GM23248 (cell line): ENCODE data around the gene NT5DC1. TPM values are rescaled to one million over a fixed set of nuclear protein-coding genes. Genes with fewer than 3 reads are reported as not detected.
A peak's percentile ranks its signal among the peaks of the same experiment; 100 is the strongest.

Experiments used
- DNase-seq: peaks from one replicate; pipeline ENCODE4 v3.0.0-alpha.2; 2015
- H2AFZ ChIP-seq: fragments of 200-600 bp; sonication (generic); 2 replicates; pipeline ENCODE4 v1.6.1; 2016; ENCODE audit warnings: antibody characterized with exemption
- H3F3A ChIP-seq: fragments of 200-600 bp; sonication (generic); 2 replicates; pipeline ENCODE4 v1.6.1; 2016; ENCODE audit warnings: mild to moderate bottlenecking, antibody characterized with exemption, mixed run types; ENCODE audit not compliant: insufficient read depth
- H3K27ac ChIP-seq: fragments of 200-600 bp; sonication (generic); 2 replicates; pipeline ENCODE4 v1.5.1; 2016; ENCODE audit warnings: mild to moderate bottlenecking
- H3K27me3 ChIP-seq: fragments of 200-600 bp; sonication (generic); replicated peaks from 2 replicates; pipeline ENCODE4 v1.6.1; 2016; ENCODE audit warnings: mild to moderate bottlenecking; ENCODE audit not compliant: insufficient read depth
- H3K36me3 ChIP-seq: fragments of 200-600 bp; sonication (generic); 2 replicates; pipeline ENCODE4 v1.6.1; 2016; ENCODE audit warnings: low read depth, mild to moderate bottlenecking
- H3K4me1 ChIP-seq: fragments of 200-600 bp; sonication (generic); 2 replicates; pipeline ENCODE4 v1.6.1; 2016; ENCODE audit warnings: mild to moderate bottlenecking; ENCODE audit not compliant: insufficient read depth
- H3K4me2 ChIP-seq: fragments of 200-600 bp; sonication (generic); one replicate; pipeline ENCODE4 v1.6.1; 2016; ENCODE audit warnings: mild to moderate bottlenecking; ENCODE audit not compliant: unreplicated experiment
- H3K4me3 ChIP-seq: fragments of 200-600 bp; sonication (generic); 2 replicates; pipeline ENCODE4 v1.5.1; 2016; ENCODE audit warnings: mild to moderate bottlenecking
- H3K79me2 ChIP-seq: fragments of 200-600 bp; sonication (generic); 2 replicates; pipeline ENCODE4 v1.6.1; 2016; ENCODE audit warnings: mild to moderate bottlenecking; ENCODE audit not compliant: insufficient read depth
- H3K9ac ChIP-seq: fragments of 200-600 bp; sonication (generic); 2 replicates; pipeline ENCODE4 v1.6.1; 2016; ENCODE audit warnings: mild to moderate bottlenecking
- H3K9me2 ChIP-seq: fragments of 200-600 bp; sonication (generic); 2 replicates; pipeline ENCODE4 v1.6.1; 2016; ENCODE audit warnings: mixed run types, mild to moderate bottlenecking, moderate library complexity; ENCODE audit not compliant: insufficient read depth
- H3K9me3 ChIP-seq: fragments of 200-600 bp; sonication (generic); one replicate; pipeline ENCODE4 v1.6.1; 2017; ENCODE audit warnings: low read depth
- H4K20me1 ChIP-seq: fragments of 200-600 bp; sonication (generic); 2 replicates; pipeline ENCODE4 v1.6.0; 2016; ENCODE audit not compliant: insufficient read depth
- EZH2 ChIP-seq: fragments of 200-600 bp; sonication (generic); IDR thresholded peaks from 2 replicates; pipeline ENCODE4 v1.6.1; 2018; ENCODE audit warnings: antibody characterized with exemption, mild to moderate bottlenecking; ENCODE audit not compliant: insufficient read depth, poor library complexity, severe bottlenecking
- EZH2phosphoT487 ChIP-seq: fragments of 200-600 bp; sonication (generic); IDR thresholded peaks from 2 replicates; pipeline ENCODE4 v1.6.1; 2018; ENCODE audit warnings: antibody characterized with exemption, moderate library complexity, mild to moderate bottlenecking, low read depth; ENCODE audit not compliant: insufficient read depth
- WGBS, 2 experiments: methylation state at CpG; one replicate each; pipeline ENCODE4 v1.1.6; 2015 to 2017; ENCODE audit warnings: low lambda C conversion rate in 2 of 2, low coverage in 1 of 2; ENCODE audit errors: missing lambda C conversion rate in 2 of 2; 5-methylcytosine and 5-hydroxymethylcytosine counted together
- in situ Hi-C: fragments of 300-500 bp; cut with MboI; formaldehyde crosslinking; loops from 2 replicates; pipeline ENCODE4 v1.15.0; 2020
- polyA plus RNA-seq: library from polyadenylated mRNA; unstranded; fragments of >200 nt; fragmentation: Nextera tagmentation; extraction: Ambion mirVana; gene quantifications from 2 replicates; pipeline ENCODE4 v1.2.1, GENCODE V29; 2016
- total RNA-seq: library from RNA; depleted of rRNA; stranded (reverse); fragments of >200 nt; shearing (Covaris generic); gene quantifications from 2 replicates; pipeline ENCODE4 v1.2.3, GENCODE V29; 2014

NT5DC1 gene
- total and polyA plus RNA-seq, 2 experiments from 2014 or later = 3.4 to 15.4 TPM

GRCh38 chr6:116221911-116222310 lies 121.3 kb downstream of the NT5DC1 start:
- H3K27me3 ChIP-seq = no peaks in the 10 kb centered on the region
- peak; percentile 32 for DNase-seq
- H3K4me3 ChIP-seq = no peak overlapping the region
- H3K9me2 ChIP-seq = no peaks in the 10 kb centered on the region
- H4K20me1 ChIP-seq = no peaks in the 10 kb centered on the region
- H3K4me1 ChIP-seq = peaks cover 32% of the 10 kb centered on the region
- H3K4me2 ChIP-seq = no peak overlapping the region
- H3K9me3 ChIP-seq = no peaks in the 10 kb centered on the region
- H3K79me2 ChIP-seq = no peaks in the 10 kb centered on the region
- peaks cover 15% of the 10 kb centered on the region; the same call in 1 of the 2 replicates for H3F3A ChIP-seq
- H3K36me3 ChIP-seq = no peaks in the 10 kb centered on the region
- in situ Hi-C loops = no loop called here
- TF ChIP-seq EZH2phosphoT487 (no peak), EZH2 (no peak)
- no peak overlapping the region for H3K9ac ChIP-seq
- no peak overlapping the region for H3K27ac ChIP-seq
- no peak overlapping the region for H2AFZ ChIP-seq
- 80 to 88% methylated on average over 2 of the region's 2 CpGs for whole genome bisulfite sequencing, 2 experiments

DNA sequence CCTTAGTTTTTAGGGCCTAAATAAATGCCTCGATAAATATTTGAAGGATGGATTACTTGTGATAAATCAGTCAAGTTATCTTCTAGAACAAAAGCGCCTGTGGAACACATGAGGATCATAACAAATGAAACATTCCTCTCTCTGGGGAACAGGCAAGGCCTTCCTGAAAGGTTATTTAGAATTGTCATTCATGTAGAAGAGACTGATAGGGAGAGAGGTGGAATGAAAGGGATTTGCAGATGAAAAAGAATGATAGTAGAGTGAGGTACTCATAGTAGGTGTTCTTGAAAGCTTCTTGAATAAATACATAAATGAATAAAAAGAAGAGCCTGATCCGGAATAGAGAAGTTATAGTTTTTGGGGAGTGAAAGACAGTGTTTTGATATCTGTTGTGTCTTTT lies 122.7 kb downstream of the NT5DC1 start:
- in situ Hi-C loops = no loop called here
- WGBS, 2 experiments = 77 to 84% methylated on average over 3 of the region's 3 CpGs

DNA sequence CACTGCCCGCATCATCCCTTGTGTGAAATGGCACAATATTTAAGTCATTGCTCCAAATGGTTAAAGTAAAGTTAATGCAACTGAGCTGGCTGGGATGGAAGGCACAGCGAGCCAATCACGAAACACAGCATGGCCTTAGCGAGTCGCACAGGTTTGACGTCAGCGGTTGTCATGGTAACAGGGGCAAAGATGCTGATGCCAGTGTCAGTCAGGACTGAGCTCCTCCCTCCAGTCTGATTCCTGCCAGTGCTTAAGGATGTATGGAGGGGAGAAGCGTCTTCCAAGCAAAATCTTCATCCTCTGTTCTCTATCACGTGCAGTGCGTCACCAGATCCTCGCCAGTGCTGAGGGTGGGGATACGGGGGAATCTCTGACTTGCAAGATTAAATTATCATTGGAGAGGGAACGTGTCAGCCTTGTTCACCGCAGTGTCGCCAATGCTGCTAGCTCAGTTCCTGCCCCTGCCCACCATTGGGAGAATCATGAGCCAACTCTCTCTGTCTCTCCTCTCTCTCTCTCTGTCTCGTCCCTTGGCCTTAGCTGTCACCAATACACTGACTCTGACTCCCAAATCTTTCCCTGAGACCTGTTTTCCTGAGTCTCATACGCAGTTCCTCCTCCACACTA lies 128.7 kb downstream of the NT5DC1 start:
- Histone ChIP-seq H3K9ac (peak overlapping the region; percentile 72), H3K27me3 (no peaks in the 10 kb centered on the region), H3K4me1 (0 out of 2 replicates have a peak, but pooled peaks cover 5% of the 10 kb centered on the region), H3K27ac (peak overlapping the region; percentile 53), H3K9me2 (no peaks in the 10 kb centered on the region), H3K79me2 (no peaks in the 10 kb centered on the region), H3K36me3 (no peaks in the 10 kb centered on the region), H4K20me1 (no peaks in the 10 kb centered on the region), H3K9me3 (no peaks in the 10 kb centered on the region), H3F3A (no peaks in the 10 kb centered on the region), H2AFZ (peak overlapping the region; percentile 96), H3K4me3 (peak overlapping the region; percentile 74), H3K4me2 (peak overlapping the region; percentile 81)
- 12% methylated on average over 17 of the region's 17 CpGs for WGBS, 2 experiments
- DNase-seq = peak; percentile 97
- in situ Hi-C loops = no loop called here
- no peak for TF ChIP-seq EZH2
- TF ChIP-seq EZH2phosphoT487 = no peak

More for the DNA sequence above, 122.7 kb downstream of the NT5DC1 start:
- Histone ChIP-seq H3K9me2 (no peaks in the 10 kb centered on the region), H3K79me2 (no peaks in the 10 kb centered on the region), H3K4me1 (peaks cover 30% of the 10 kb centered on the region), H3K9me3 (no peaks in the 10 kb centered on the region), H3K27me3 (no peaks in the 10 kb centered on the region), H4K20me1 (no peaks in the 10 kb centered on the region), H3F3A (peaks cover 14% of the 10 kb centered on the region; the same call in 1 of the 2 replicates), H3K4me2 (no peak overlapping the region), H3K9ac (no peak overlapping the region), H3K4me3 (no peak overlapping the region), H2AFZ (no peak overlapping the region), H3K36me3 (no peaks in the 10 kb centered on the region), H3K27ac (no peak overlapping the region)
- TF ChIP-seq EZH2 (no peak), EZH2phosphoT487 (no peak)
- no peak for DNase-seq

DNA sequence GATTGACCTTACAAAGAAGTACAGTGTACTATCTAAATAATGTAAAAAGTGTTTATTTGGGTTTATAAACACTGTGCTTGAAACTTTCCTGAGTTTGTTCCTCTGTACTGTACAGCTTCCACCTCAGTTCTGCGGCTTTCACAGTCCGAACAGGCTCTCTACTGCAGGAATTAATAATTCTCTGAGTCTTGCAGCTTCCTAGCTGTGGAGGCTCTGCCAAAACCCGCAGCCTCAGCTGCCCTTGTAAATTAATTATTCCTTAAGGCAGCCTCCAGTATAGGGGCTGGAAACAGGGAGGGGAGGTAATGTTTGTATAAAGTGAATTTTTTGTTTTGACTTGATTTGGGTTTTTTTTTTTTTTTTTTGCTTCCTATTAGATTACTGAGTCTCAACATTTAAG lies 134.0 kb downstream of the NT5DC1 start:
- Histone ChIP-seq H3K9me3 (no peaks in the 10 kb centered on the region), H3K9me2 (no peaks in the 10 kb centered on the region), H3K4me2 (no peak overlapping the region), H3K27me3 (no peaks in the 10 kb centered on the region), H3K4me1 (no peaks in the 10 kb centered on the region), H3K36me3 (no peaks in the 10 kb centered on the region), H3K27ac (no peak overlapping the region), H3K9ac (no peak overlapping the region), H3K4me3 (no peak overlapping the region), H3K79me2 (no peaks in the 10 kb centered on the region), H3F3A (no peaks in the 10 kb centered on the region), H2AFZ (no peak overlapping the region), H4K20me1 (no peaks in the 10 kb centered on the region)
- TF ChIP-seq EZH2 = no peak
- no peak for TF ChIP-seq EZH2phosphoT487
- WGBS, 2 experiments = 81 to 83% methylated on average over 3 of the region's 3 CpGs
- in situ Hi-C loops = no loop called here
- DNase-seq = no peak
